ENCODE measurements around the gene TNFRSF12A. TPM values are rescaled to one million over a fixed set of nuclear protein-coding genes. Genes with fewer than 3 reads are reported as not detected.

Gene TNFRSF12A
- total and polyA plus RNA-seq, 2 of the 13 experiments (the other 11 are each of a cell fraction or from before 2014, with no cell fraction given), result 61.9 to 66.0 TPM

GRCh38 chr16:3023669-3024478 is 3.7 kb downstream of the TNFRSF12A start, which contains the start of the genes HCFC1R1 and THOC6 (continued):
- TF ChIP-seq KIAA2018 (CRISPR knock-in tag; IDR thresholded peaks at IDR 0.05; ENCODE audit: borderline replicate concordance) (no peak), FOXA1 (IDR thresholded peaks at IDR 0.05) (no peak), FOXA1 (CRISPR knock-in tag; IDR thresholded peaks at IDR 0.05) (peak; percentile 57), ZIK1 (CRISPR knock-in tag; IDR thresholded peaks at IDR 0.05; ENCODE audit: borderline replicate concordance, low read depth) (no peak), SATB2 (CRISPR knock-in tag; IDR thresholded peaks at IDR 0.05) (no peak), SPEN (CRISPR knock-in tag; IDR thresholded peaks at IDR 0.05; ENCODE audit: low read depth) (peak; percentile 81), ZMYM4 (CRISPR knock-in tag; IDR thresholded peaks at IDR 0.05) (no peak; the same call in 1 of the 2 replicates), TCF7L2 (IDR thresholded peaks at IDR 0.05; ENCODE audit: low read depth, low read length) (no peak), ZSCAN5A (CRISPR knock-in tag; IDR thresholded peaks at IDR 0.05; ENCODE audit: borderline replicate concordance) (peak; percentile 87; the same call in 1 of the 2 replicates), ZNF430 (CRISPR knock-in tag; IDR thresholded peaks at IDR 0.05) (no peak; the same call in 1 of the 2 replicates), ZNF296 (CRISPR knock-in tag; conservative IDR thresholded peaks at IDR 0.05) (no peak), JUND (CRISPR knock-in tag; IDR thresholded peaks at IDR 0.05) (no peak; the same call in none of the 2 replicates), CEBPG (CRISPR knock-in tag; IDR thresholded peaks at IDR 0.05) (peak; percentile 81), ZNF780A (CRISPR knock-in tag; IDR thresholded peaks at IDR 0.05) (no peak; the same call in 1 of the 2 replicates), ZNF598 (CRISPR knock-in tag; IDR thresholded peaks at IDR 0.05; ENCODE audit: borderline replicate concordance) (peak; percentile 98; the same call in 1 of the 2 replicates), ATF5 (CRISPR knock-in tag; IDR thresholded peaks at IDR 0.05; ENCODE audit: low read depth) (no peak), FOXK1 (CRISPR knock-in tag; IDR thresholded peaks at IDR 0.05; ENCODE audit: borderline replicate concordance, low read depth) (peak; percentile 84), IRF1 (CRISPR knock-in tag; IDR thresholded peaks at IDR 0.05; ENCODE audit: low read depth) (no peak), ATAD3A (CRISPR knock-in tag; IDR thresholded peaks at IDR 0.05) (no peak)

All from HepG2 (cell line).